Measurements from ENCODE around the gene PTGFR. TPM values are rescaled to one million over a fixed set of nuclear protein-coding genes. Genes with fewer than 3 reads are reported as not detected.

The PTGFR gene, protein sequence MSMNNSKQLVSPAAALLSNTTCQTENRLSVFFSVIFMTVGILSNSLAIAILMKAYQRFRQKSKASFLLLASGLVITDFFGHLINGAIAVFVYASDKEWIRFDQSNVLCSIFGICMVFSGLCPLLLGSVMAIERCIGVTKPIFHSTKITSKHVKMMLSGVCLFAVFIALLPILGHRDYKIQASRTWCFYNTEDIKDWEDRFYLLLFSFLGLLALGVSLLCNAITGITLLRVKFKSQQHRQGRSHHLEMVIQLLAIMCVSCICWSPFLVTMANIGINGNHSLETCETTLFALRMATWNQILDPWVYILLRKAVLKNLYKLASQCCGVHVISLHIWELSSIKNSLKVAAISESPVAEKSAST
- total RNA-seq = 0.13 and 0.26 TPM in 2 replicates

DNA sequence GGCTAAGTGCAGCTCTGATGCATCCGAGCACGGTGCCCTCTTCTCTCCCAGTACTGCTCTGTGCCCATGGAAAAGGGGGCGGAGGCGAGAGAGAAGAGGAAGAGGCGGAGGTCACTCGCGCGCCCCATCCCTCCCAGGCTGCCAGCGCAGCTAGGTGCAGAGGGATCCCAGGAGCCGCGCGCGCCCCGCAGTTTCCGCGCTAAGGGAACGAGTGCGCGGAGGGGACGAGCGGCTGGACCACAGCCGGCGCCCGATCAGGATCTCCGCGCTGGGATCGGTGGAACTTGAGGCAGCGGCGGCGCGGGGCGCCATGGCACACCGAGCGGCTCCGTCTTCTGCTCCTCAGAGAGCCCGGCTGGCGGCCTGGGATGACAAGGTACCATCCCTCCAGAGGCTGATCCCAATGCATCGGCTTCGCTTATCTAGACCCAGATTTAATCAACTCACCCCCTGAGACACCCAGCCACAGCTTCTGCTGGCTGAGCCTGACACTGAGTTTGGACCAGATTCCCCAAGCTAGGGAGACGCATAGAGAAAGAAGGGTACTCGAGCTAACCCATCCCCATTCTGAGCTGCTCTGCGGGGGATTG lies at the start of gene PTGFR:
Gene PTGFR (plus strand): TSS at position 114 of the 590 bp plus-strand sequence. CDS start 1,770 bp downstream, outside the sequence.
- TF ChIP-seq, protein P1, sequence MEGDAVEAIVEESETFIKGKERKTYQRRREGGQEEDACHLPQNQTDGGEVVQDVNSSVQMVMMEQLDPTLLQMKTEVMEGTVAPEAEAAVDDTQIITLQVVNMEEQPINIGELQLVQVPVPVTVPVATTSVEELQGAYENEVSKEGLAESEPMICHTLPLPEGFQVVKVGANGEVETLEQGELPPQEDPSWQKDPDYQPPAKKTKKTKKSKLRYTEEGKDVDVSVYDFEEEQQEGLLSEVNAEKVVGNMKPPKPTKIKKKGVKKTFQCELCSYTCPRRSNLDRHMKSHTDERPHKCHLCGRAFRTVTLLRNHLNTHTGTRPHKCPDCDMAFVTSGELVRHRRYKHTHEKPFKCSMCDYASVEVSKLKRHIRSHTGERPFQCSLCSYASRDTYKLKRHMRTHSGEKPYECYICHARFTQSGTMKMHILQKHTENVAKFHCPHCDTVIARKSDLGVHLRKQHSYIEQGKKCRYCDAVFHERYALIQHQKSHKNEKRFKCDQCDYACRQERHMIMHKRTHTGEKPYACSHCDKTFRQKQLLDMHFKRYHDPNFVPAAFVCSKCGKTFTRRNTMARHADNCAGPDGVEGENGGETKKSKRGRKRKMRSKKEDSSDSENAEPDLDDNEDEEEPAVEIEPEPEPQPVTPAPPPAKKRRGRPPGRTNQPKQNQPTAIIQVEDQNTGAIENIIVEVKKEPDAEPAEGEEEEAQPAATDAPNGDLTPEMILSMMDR (IDR thresholded peaks at IDR 0.05; ENCODE audit: insufficient read depth, low read length, severe bottlenecking) = no peak
- Histone ChIP-seq H3K4me3 (ENCODE audit: low read depth, low read length) (peak within 1 kb of the TSS; percentile 30), H3K27me3 (ENCODE audit: control insufficient read depth, insufficient read depth, low read length) (peaks cover 10% of the 10 kb centered on the region), H3K36me3 (ENCODE audit: control insufficient read depth, insufficient read depth, low read length) (no peaks in the 10 kb centered on the region)
- no peak for DNase-seq (ENCODE audit: low read depth)
- FAIRE-seq = no peak

DNA sequence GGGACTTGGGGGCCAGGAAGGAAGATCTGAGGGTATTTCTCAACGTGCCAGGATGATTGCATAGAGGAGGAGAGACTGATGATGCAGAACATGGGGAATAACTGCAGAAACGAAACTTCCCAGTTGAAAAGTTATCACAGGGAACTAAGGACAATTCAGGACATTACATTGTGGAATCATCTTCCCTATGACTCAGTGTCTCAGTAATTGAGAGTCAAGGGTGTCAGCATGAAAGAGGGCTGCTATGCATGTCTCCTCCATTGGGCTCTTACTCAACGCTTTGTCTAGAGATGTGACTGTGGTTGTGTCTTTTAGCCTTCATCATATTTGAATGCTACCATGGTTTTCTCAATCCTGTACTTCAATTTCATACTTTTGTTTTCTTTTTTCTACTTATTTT lies 48.9 kb upstream of the PTGFR start:
- TF ChIP-seq, protein P1 (IDR thresholded peaks at IDR 0.05; ENCODE audit: insufficient read depth, low read length, severe bottlenecking) = no peak
- FAIRE-seq = no peak
- Histone ChIP-seq H3K4me3 (ENCODE audit: low read depth, low read length) (no peak overlapping the region), H3K36me3 (ENCODE audit: control insufficient read depth, insufficient read depth, low read length) (no peaks in the 10 kb centered on the region), H3K27me3 (ENCODE audit: control insufficient read depth, insufficient read depth, low read length) (no peaks in the 10 kb centered on the region)
- DNase-seq (ENCODE audit: low read depth) = no peak

DNA sequence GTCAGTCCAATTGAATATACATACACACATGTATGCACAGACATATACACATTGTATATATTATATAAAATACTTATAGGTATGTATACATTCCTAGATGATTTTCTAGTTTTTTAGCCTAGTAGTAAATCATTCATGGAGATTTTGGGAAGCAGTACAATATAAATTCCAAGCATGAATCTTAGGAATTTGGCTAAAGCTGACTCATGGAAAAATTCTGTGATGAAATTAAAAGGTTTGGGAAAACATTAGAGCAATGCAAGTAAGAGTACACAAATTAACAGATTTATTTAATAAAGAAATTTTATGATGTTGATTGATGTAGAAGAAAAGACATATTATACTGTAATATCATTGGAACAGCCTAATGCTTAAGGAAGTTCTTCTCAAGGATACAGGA lies 43.7 kb upstream of the PTGFR start:
- DNase-seq (ENCODE audit: low read depth) = no peak
- H3K27me3 ChIP-seq (ENCODE audit: control insufficient read depth, insufficient read depth, low read length) = no peaks in the 10 kb centered on the region
- TF ChIP-seq, protein P1 (IDR thresholded peaks at IDR 0.05; ENCODE audit: insufficient read depth, low read length, severe bottlenecking) = no peak
- no peaks in the 10 kb centered on the region for H3K36me3 ChIP-seq (ENCODE audit: control insufficient read depth, insufficient read depth, low read length)
- FAIRE-seq = no peak
- no peak overlapping the region for H3K4me3 ChIP-seq (ENCODE audit: low read depth, low read length)

DNA sequence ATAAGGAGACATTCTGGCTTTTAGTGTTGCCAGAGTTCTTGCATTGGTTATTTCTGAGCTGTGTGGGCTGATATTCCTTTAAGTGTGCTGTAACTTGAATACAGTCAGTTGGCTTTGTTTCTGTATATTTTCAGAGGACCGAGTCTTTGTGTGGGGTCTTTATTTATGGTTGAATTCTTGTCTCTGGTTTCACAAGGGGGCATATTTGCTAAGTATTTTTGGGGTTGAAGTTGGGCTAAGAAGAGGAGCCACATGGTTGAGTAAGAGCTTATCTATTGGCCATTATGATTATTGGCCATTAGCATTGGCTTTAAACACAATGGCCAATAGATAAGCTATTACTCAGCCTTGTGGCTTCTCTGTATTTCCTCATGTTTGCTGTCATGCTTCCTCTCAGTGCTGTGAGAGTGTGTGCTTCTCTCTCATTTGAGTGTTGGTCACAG lies 26.3 kb upstream of the PTGFR start:
- FAIRE-seq = no peak
- Histone ChIP-seq H3K4me3 (ENCODE audit: low read depth, low read length) (no peak overlapping the region), H3K36me3 (ENCODE audit: control insufficient read depth, insufficient read depth, low read length) (no peaks in the 10 kb centered on the region), H3K27me3 (ENCODE audit: control insufficient read depth, insufficient read depth, low read length) (no peaks in the 10 kb centered on the region)
- peak; percentile 21 for DNase-seq (ENCODE audit: low read depth)
- TF ChIP-seq, protein P1 (IDR thresholded peaks at IDR 0.05; ENCODE audit: insufficient read depth, low read length, severe bottlenecking) = no peak

DNA sequence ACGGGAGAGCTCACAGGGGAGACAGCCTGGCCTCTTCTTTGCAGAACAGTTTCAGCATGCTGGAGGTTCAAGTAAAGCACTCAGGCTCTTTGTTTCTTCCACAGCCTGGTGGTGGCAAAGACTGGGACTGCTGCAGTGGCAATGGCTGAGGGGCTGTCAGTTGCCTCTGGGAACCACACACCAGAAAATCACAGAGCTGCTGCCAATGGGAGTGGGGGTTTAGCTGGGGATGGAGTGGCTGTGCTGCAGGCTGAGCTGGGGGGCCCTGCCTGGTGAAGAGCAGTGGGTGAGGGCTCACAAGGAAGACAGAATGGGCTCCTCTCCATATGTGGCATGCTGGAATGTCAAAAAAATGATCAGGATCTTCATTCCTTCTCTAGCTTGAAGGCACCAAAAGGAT lies 25.6 kb upstream of the PTGFR start:
- TF ChIP-seq, protein P1 (IDR thresholded peaks at IDR 0.05; ENCODE audit: insufficient read depth, low read length, severe bottlenecking) = no peak
- H3K4me3 ChIP-seq (ENCODE audit: low read depth, low read length) = no peak overlapping the region
- DNase-seq (ENCODE audit: low read depth) (no peak), FAIRE-seq (no peak)
- no peaks in the 10 kb centered on the region for H3K27me3 ChIP-seq (ENCODE audit: control insufficient read depth, insufficient read depth, low read length)
- H3K36me3 ChIP-seq (ENCODE audit: control insufficient read depth, insufficient read depth, low read length) = no peaks in the 10 kb centered on the region

Data from bronchial epithelial cell (primary cell).